ENCODE results near the gene RAD51B. TPM values are rescaled to one million over a fixed set of nuclear protein-coding genes. Genes with fewer than 3 reads are reported as not detected.

Gene RAD51B
- polyA plus RNA-seq, 3 donors = 3.6 to 11.6 (median 9.4) TPM

GRCh38 chr14:68522510-68523325, 703.1 kb downstream of the RAD51B start:
- no peak overlapping the region for H3K9ac ChIP-seq (ENCODE audit: insufficient read depth, low read length, poor library complexity, severe bottlenecking)
- Mint-ChIP-seq H3K27me3 (ENCODE audit: low read depth in 3 of 3) (peaks cover 0 to 4% (median 1%) of the 10 kb centered on the region in 3 donors), H3K4me3 (no peak overlapping the region), H3K9me3 (peaks cover 0 to 3% (median 0%) of the 10 kb centered on the region in 7 donors), H3K4me1 (peaks cover 28% of the 10 kb centered on the region), H3K36me3 (peaks cover 0 to 5% of the 10 kb centered on the region in 2 donors), H3K27ac (no peak overlapping the region)
- no peaks in the 10 kb centered on the region for H3K36me3 ChIP-seq (replicated peaks in 1 of 2; ENCODE audit: control insufficient read depth in 1 of 2, insufficient read depth in 2 of 2, low read length in 2 of 2)
- no peak overlapping the region for H3K4me3 ChIP-seq (replicated peaks in 1 of 3; ENCODE audit: low read depth in 2 of 3, low read length in 3 of 3)
- no peak for DNase-seq
- H4K20me1 ChIP-seq (ENCODE audit: insufficient read depth, low read length) = no peaks in the 10 kb centered on the region
- no peaks in the 10 kb centered on the region for H3K79me2 ChIP-seq (ENCODE audit: insufficient read depth, low read length)
- H2AFZ ChIP-seq (ENCODE audit: insufficient read depth, low read depth, low read length, poor library complexity, severe bottlenecking) = no peak overlapping the region
- WGBS (ENCODE audit: insufficient coverage) = 100% methylated on average over 1 of the region's 5 CpGs
- no peak overlapping the region for H3K27ac ChIP-seq (ENCODE audit: low read depth in 1 of 2, low read length in 2 of 2)
- no peak for TF ChIP-seq CTCF (IDR thresholded peaks at IDR 0.05)
- peaks cover 18 to 19% of the 10 kb centered on the region in 2 donors for H3K4me1 ChIP-seq (ENCODE audit: control insufficient read depth in 1 of 2, insufficient read depth in 2 of 2, low read length in 2 of 2)
- no peaks in the 10 kb centered on the region for H3K9me3 ChIP-seq (replicated peaks in 1 of 2; ENCODE audit: control insufficient read depth in 1 of 2, insufficient read depth in 1 of 2, low read length in 2 of 2)
- H3K4me2 ChIP-seq (replicated peaks; ENCODE audit: extremely low read depth, low read length, poor library complexity, severe bottlenecking) = no peak overlapping the region
- intact Hi-C loops (cut with micrococcal nuclease) = no loop called here
- no peaks in the 10 kb centered on the region for H3K27me3 ChIP-seq (ENCODE audit: control insufficient read depth in 2 of 2, insufficient read depth in 2 of 2, low read length in 2 of 2)

- DNase-seq = no peak
- Histone ChIP-seq H3K4me3 (replicated peaks in 1 of 3; ENCODE audit: low read depth in 2 of 3, low read length in 3 of 3) (no peak overlapping the region), H3K4me2 (replicated peaks; ENCODE audit: extremely low read depth, low read length, poor library complexity, severe bottlenecking) (no peak overlapping the region), H3K27me3 (ENCODE audit: control insufficient read depth in 2 of 2, insufficient read depth in 2 of 2, low read length in 2 of 2) (no peaks in the 10 kb centered on the region), H3K79me2 (ENCODE audit: insufficient read depth, low read length) (no peaks in the 10 kb centered on the region), H3K27ac (ENCODE audit: low read depth in 1 of 2, low read length in 2 of 2) (no peak overlapping the region), H4K20me1 (ENCODE audit: insufficient read depth, low read length) (no peaks in the 10 kb centered on the region), H2AFZ (ENCODE audit: insufficient read depth, low read depth, low read length, poor library complexity, severe bottlenecking) (no peak overlapping the region), H3K4me1 (ENCODE audit: control insufficient read depth in 1 of 2, insufficient read depth in 2 of 2, low read length in 2 of 2) (peaks cover 23 to 24% of the 10 kb centered on the region in 2 donors), H3K36me3 (replicated peaks in 1 of 2; ENCODE audit: control insufficient read depth in 1 of 2, insufficient read depth in 2 of 2, low read length in 2 of 2) (no peaks in the 10 kb centered on the region), H3K9me3 (replicated peaks in 1 of 2; ENCODE audit: control insufficient read depth in 1 of 2, insufficient read depth in 1 of 2, low read length in 2 of 2) (no peaks in the 10 kb centered on the region), H3K9ac (ENCODE audit: insufficient read depth, low read length, poor library complexity, severe bottlenecking) (no peak overlapping the region)
- H3K27me3 Mint-ChIP-seq (ENCODE audit: low read depth in 3 of 3) = peaks cover 0 to 4% (median 1%) of the 10 kb centered on the region in 3 donors
- H3K36me3 Mint-ChIP-seq = peaks cover 0 to 5% of the 10 kb centered on the region in 2 donors
- peaks cover 0 to 3% (median 0%) of the 10 kb centered on the region in 7 donors for H3K9me3 Mint-ChIP-seq
- H3K27ac Mint-ChIP-seq = peak overlapping the region in 1 of 7 donors; percentile 48
- H3K4me3 Mint-ChIP-seq = no peak overlapping the region
- TF ChIP-seq CTCF (IDR thresholded peaks at IDR 0.05) = no peak
- peaks cover 32% of the 10 kb centered on the region for H3K4me1 Mint-ChIP-seq
- intact Hi-C loops (cut with micrococcal nuclease) = no loop called here
- 67% methylated on average over 2 of the region's 4 CpGs for WGBS (ENCODE audit: insufficient coverage)
Measured at GRCh38 chr14:68523326-68523610, 703.7 kb downstream of the RAD51B start.
